GM12878 (cell line): ENCODE measurements around the gene MCF2L2. TPM values are rescaled to one million over a fixed set of nuclear protein-coding genes. Genes with fewer than 3 reads are reported as not detected.

Experiments used
- ATAC-seq: fragments of 200-7000 bp; cut with Tn5 transposase; 3 replicates; pipeline ENCODE4 v1.9.1; 2020; ENCODE audit warnings: mild to moderate bottlenecking, moderate library complexity
- BruUV-seq: library from RNA; stranded (reverse); fragments of 400-500 nt; replicated peaks from 2 replicates; lab custom pipeline; 2021; lab: Mats Ljungman, UMichigan
- CTCF ChIA-PET: fragments of 300-600 bp; sonication (Branson Sonifier 250); formaldehyde crosslinking; extraction: SDS; loops from one replicate; lab custom pipeline; 2021; ENCODE audit warnings: inconsistent platforms; lab: Yijun Ruan, JAX
- POLR2A ChIA-PET: fragments of 350-600 bp; formaldehyde crosslinking; extraction: SDS; loops from one replicate; lab custom pipeline; 2021; ENCODE audit warnings: inconsistent platforms; lab: Charles Lee
- RAD21 ChIA-PET: fragments of 300-600 bp; sonication (Branson Sonifier 250); formaldehyde crosslinking; loops from one replicate; lab custom pipeline; 2023; ENCODE audit warnings: antibody characterized with exemption; ENCODE audit not compliant: unreplicated experiment; lab: Charles Lee
- SMC1A ChIA-PET: fragments of 300-600 bp; sonication (Branson Sonifier 250); formaldehyde crosslinking; loops from one replicate; lab custom pipeline; 2023; ENCODE audit not compliant: unreplicated experiment, uncharacterized antibody; lab: Charles Lee
- DNase-seq: peaks from one replicate; pipeline ENCODE4 v3.0.0-alpha.2; 2011; ENCODE audit warnings: low read depth, low spot score
- FAIRE-seq: peaks from 3 replicates; lab custom pipeline; 2011; peaks lifted over from hg19 to GRCh38; lab: Jason Lieb, UNC
- H2AFZ ChIP-seq: 2 replicates; pipeline ENCODE4 v1.6.0; 2011; ENCODE audit warnings: low read depth, low read length, control low read depth; ENCODE audit not compliant: control insufficient read depth
- H3K27ac ChIP-seq: 2 replicates; pipeline ENCODE4 v1.5.1; 2011; ENCODE audit warnings: control low read depth; ENCODE audit not compliant: control insufficient read depth, insufficient read depth
- H3K27me3 ChIP-seq, 2 experiments: replicated peaks in 1 of 2; 2 replicates each; pipeline versions ENCODE4 v1.6.0 to v1.6.1; 2011; ENCODE audit warnings: low read length in 1 of 2; ENCODE audit not compliant: control insufficient read depth in 2 of 2, insufficient read depth in 2 of 2
- H3K36me3 ChIP-seq, 2 experiments: 2 replicates each; pipeline ENCODE4 v1.5.1; 2011; ENCODE audit warnings: low read length in 1 of 2; ENCODE audit not compliant: control insufficient read depth in 2 of 2, insufficient read depth in 2 of 2
- H3K4me1 ChIP-seq: 2 replicates; pipeline ENCODE4 v1.6.1; 2011; ENCODE audit warnings: mild to moderate bottlenecking, low read length, moderate library complexity, mixed read lengths; ENCODE audit not compliant: control insufficient read depth, insufficient read depth
- H3K4me2 ChIP-seq: 2 replicates; pipeline ENCODE4 v1.6.0; 2011; ENCODE audit warnings: control low read depth; ENCODE audit not compliant: control insufficient read depth, insufficient read depth
- H3K4me3 ChIP-seq: fragments of 200-600 bp; sonication (generic); 2 replicates; pipeline ENCODE4 v1.5.1; 2016
- H3K79me2 ChIP-seq: 2 replicates; pipeline ENCODE4 v1.6.0; 2011; ENCODE audit warnings: low read length; ENCODE audit not compliant: control insufficient read depth, insufficient read depth
- H3K9ac ChIP-seq: 2 replicates; pipeline ENCODE4 v1.8.0; 2011; ENCODE audit warnings: low read length, control low read depth, mixed read lengths; ENCODE audit not compliant: control insufficient read depth, insufficient read depth
- H3K9me3 ChIP-seq: replicated peaks from 3 replicates; pipeline ENCODE4 v1.5.1; 2011; ENCODE audit warnings: mild to moderate bottlenecking, low read length; ENCODE audit not compliant: control insufficient read depth, insufficient read depth
- H4K20me1 ChIP-seq: 2 replicates; pipeline ENCODE4 v1.6.0; 2011; ENCODE audit not compliant: control insufficient read depth, insufficient read depth
- ASH2L ChIP-seq: fragments of 300-600, 200-600 bp; sonication (generic); IDR thresholded peaks from 2 replicates; pipeline ENCODE4 v1.6.1; 2017; ENCODE audit warnings: low read depth, mild to moderate bottlenecking, borderline replicate concordance
- BCL3 ChIP-seq: IDR thresholded peaks from 2 replicates; pipeline ENCODE4 v1.6.1; 2011; ENCODE audit warnings: borderline replicate concordance, low read depth, mild to moderate bottlenecking, moderate library complexity, low read length; ENCODE audit not compliant: insufficient read depth, poor library complexity, severe bottlenecking
- POU2F2 ChIP-seq: IDR thresholded peaks from 3 replicates; pipeline ENCODE4 v1.6.1; 2011; ENCODE audit warnings: low read depth, mild to moderate bottlenecking, low read length, borderline replicate concordance
- RBBP5 ChIP-seq: fragments of 200-600 bp; sonication (generic); conservative IDR thresholded peaks from 2 replicates; pipeline ENCODE4 v1.6.1; 2016
- YBX1 ChIP-seq: fragments of 450-650 bp; IDR thresholded peaks from 2 replicates; pipeline ENCODE4 v1.6.1; 2016; ENCODE audit warnings: antibody characterized with exemption
- WGBS: methylation state at CpG from one replicate; pipeline ENCODE4 v1.1.6; 2016; ENCODE audit warnings: low lambda C conversion rate; ENCODE audit not compliant: insufficient replicate concordance, insufficient coverage; ENCODE audit errors: missing lambda C conversion rate; 5-methylcytosine and 5-hydroxymethylcytosine counted together
- in situ Hi-C: fragments of 300-500 bp; cut with MboI; formaldehyde crosslinking; loops from 9 replicates; pipeline ENCODE4 v1.14.3; 2018; ENCODE audit warnings: mixed read lengths
- intact Hi-C: fragments of 100-400 bp; cut with micrococcal nuclease; formaldehyde crosslinking; loops from one replicate; pipeline ENCODE4 v1.14.2; 2022; ENCODE audit not compliant: unreplicated experiment
- polyA plus RNA-seq, 11 experiments: library from polyadenylated mRNA; depleted of rRNA in 4 of 11; unstranded in 6 of 11; stranded (reverse) in 5 of 11; fragments of >200 nt; fragmentation: Nextera tagmentation in 4 of 11; fragmentation: Illumina TruSeq in 1 of 11; extraction: Ambion mirVana in 4 of 11; extraction: Trizol in 1 of 11; gene quantifications; 1 replicate in 1 of 11; 2 replicates in 10 of 11; pipeline versions ENCODE4 v1.2.1 to v1.2.3, GENCODE V29; 2011 to 2016; ENCODE audit warnings: inconsistent platforms in 2 of 11, missing spikeins in 2 of 11, low read depth in 1 of 11
- total RNA-seq, 4 experiments: library from RNA; depleted of rRNA in 3 of 4; stranded (reverse); fragments of >200 nt in 3 of 4; fragmentation: Illumina TruSeq in 1 of 4; extraction: Trizol in 1 of 4; gene quantifications; 2 replicates each; pipeline versions ENCODE4 v1.2.1 to v1.2.3, GENCODE V29; 2013 to 2021

MCF2L2 gene
- total and polyA plus RNA-seq, 10 of the 15 experiments (the other 5 are each of a cell fraction or from before 2014, with no cell fraction given) = 0.37 to 2.8 (median 1.4) TPM

GRCh38 chr3:183393625-183394024 is 34.8 kb downstream of the MCF2L2 start:
- intact Hi-C loops = no loop called here
- ChIA-PET SMC1A (no interaction called here), POLR2A (no interaction called here), RAD21 (no interaction called here), CTCF (no interaction called here)
- WGBS = 82% methylated on average over 4 of the region's 4 CpGs
- Histone ChIP-seq H3K9me3 (no peaks in the 10 kb centered on the region), H3K4me1 (no peaks in the 10 kb centered on the region), H2AFZ (no peak overlapping the region), H3K36me3 (no peaks in the 10 kb centered on the region), H3K27me3 (no peaks in the 10 kb centered on the region), H3K4me3 (no peak overlapping the region), H3K27ac (no peak overlapping the region), H3K4me2 (no peak overlapping the region), H3K9ac (no peak overlapping the region), H4K20me1 (no peaks in the 10 kb centered on the region), H3K79me2 (no peaks in the 10 kb centered on the region)
- no TSS peak for BruUV-seq
- TF ChIP-seq ASH2L (no peak), POU2F2 (no peak), YBX1 (no peak), BCL3 (no peak), RBBP5 (no peak)
- ATAC-seq (no peak), DNase-seq (no peak), FAIRE-seq (no peak)
- in situ Hi-C loops = loop anchor here (5.0 kb wide), 1 partner anchor 681 kb away; no protein-coding TSS in a partner anchor
